Measurements from ENCODE around the gene DENND4B. TPM values are rescaled to one million over a fixed set of nuclear protein-coding genes. Genes with fewer than 3 reads are reported as not detected.
A peak's percentile ranks its signal among the peaks of the same experiment; 100 is the strongest.
"Not testable (repeated sequence)": the region's sequence is repeated elsewhere in the genome, so short reads cannot be mapped to it uniquely, and the experiment has no call there.

Gene DENND4B
- total RNA-seq, 4 donors from 2014 or later: 42.3 to 121 (median 50.3) TPM

- in situ Hi-C loops (cut with MboI; ENCODE audit: low pct_ligation_motif_present in 1 of 4, low pct_unique_long_range_greater_than_20kb in 1 of 4, low sequenced_read_pairs in 3 of 4) (loop anchor here in 1 of 4 donors (25.0 kb wide), 1 partner anchor 108 kb away; no protein-coding TSS in a partner anchor), intact Hi-C loops (cut with DNase I; ENCODE audit: low total_unique reads) (no loop called here)
- H3K36me3 ChIP-seq: no peaks in the 10 kb centered on the region
- peak overlapping the region in 3 of 4 donors; percentile 7 to 46 (median 16) for H3K27ac ChIP-seq
- DNase-seq: no peak
- H3K27me3 ChIP-seq: no peaks in the 10 kb centered on the region
- WGBS, 2 donors (ENCODE audit: low coverage in 1 of 2): 46 to 49% methylated on average over 2 to 4 of the region's 4 CpGs
- H3K9me3 ChIP-seq: no peaks in the 10 kb centered on the region
- H3K4me3 ChIP-seq: no peak overlapping the region
- H3K4me1 ChIP-seq: peaks cover 11 to 45% (median 30%) of the 10 kb centered on the region in 4 donors
- TF ChIP-seq EP300 (IDR thresholded peaks at IDR 0.05; ENCODE audit: low read depth): no peak
- TF ChIP-seq POLR2AphosphoS5 (IDR thresholded peaks at IDR 0.05): no peak
- TF ChIP-seq, protein P1, sequence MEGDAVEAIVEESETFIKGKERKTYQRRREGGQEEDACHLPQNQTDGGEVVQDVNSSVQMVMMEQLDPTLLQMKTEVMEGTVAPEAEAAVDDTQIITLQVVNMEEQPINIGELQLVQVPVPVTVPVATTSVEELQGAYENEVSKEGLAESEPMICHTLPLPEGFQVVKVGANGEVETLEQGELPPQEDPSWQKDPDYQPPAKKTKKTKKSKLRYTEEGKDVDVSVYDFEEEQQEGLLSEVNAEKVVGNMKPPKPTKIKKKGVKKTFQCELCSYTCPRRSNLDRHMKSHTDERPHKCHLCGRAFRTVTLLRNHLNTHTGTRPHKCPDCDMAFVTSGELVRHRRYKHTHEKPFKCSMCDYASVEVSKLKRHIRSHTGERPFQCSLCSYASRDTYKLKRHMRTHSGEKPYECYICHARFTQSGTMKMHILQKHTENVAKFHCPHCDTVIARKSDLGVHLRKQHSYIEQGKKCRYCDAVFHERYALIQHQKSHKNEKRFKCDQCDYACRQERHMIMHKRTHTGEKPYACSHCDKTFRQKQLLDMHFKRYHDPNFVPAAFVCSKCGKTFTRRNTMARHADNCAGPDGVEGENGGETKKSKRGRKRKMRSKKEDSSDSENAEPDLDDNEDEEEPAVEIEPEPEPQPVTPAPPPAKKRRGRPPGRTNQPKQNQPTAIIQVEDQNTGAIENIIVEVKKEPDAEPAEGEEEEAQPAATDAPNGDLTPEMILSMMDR (IDR thresholded peaks at IDR 0.05): peak in 1 of 5 experiments; percentile 13
- no peak for TF ChIP-seq POLR2A (IDR thresholded peaks at IDR 0.05)
Observed at GRCh38 chr1:153919876-153920852, 26.4 kb downstream of the DENND4B start.

DNA sequence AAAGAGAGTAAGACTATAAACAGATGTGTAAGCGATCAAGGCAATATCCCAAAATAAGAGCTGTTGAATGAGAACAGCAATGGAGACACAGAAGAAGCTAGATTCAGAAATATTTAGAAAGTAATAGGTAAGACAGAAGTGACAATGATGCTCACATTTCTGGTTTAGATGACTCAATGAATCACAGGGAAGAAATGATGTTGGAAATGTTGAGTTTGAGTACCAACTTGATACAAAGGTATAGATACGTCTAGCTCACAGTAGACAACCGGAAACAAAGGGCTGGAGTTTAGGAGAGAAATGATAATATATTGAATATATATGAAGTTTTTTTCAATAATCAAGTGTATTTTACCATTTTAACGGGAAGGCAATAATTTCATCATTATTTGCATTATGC lies 30.2 kb downstream of the DENND4B start:
- 81% methylated on average over 3 to 4 of the region's 4 CpGs for WGBS, 2 donors (ENCODE audit: low coverage in 1 of 2)
- in situ Hi-C loops (cut with MboI; ENCODE audit: low pct_ligation_motif_present in 1 of 4, low pct_unique_long_range_greater_than_20kb in 1 of 4, low sequenced_read_pairs in 3 of 4): loop anchor here in 1 of 4 donors (25.0 kb wide), 1 partner anchor 104 kb away; no protein-coding TSS in a partner anchor
- peaks cover 7 to 27% (median 17%) of the 10 kb centered on the region in 4 donors for H3K4me1 ChIP-seq

DNA sequence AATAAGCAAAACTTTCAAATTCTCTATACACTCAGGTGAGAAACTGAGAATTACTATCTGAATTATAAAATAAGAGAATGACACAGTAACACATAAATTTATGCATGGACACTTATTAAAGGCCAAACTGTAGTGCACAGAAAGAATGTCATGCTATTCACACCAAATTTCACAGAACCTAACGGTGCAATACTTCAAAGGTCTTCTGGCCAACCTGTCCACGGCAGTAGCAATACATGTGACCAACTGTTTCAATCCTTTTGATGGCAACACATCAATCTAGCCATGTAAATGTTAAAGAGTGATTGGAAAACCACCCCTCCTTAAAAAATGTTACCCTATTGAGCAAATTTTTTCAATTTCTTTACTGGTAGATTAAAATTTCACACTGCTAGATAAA lies 34.2 kb downstream of the DENND4B start:
- Histone ChIP-seq H3K9me3 (no peaks in the 10 kb centered on the region), H3K27ac (no peak overlapping the region), H3K4me1 (peaks cover 0 to 5% (median 0%) of the 10 kb centered on the region in 4 donors), H3K27me3 (no peaks in the 10 kb centered on the region), H3K36me3 (peaks cover 0 to 4% (median 0%) of the 10 kb centered on the region in 4 donors), H3K4me3 (no peak overlapping the region)
- TF ChIP-seq EP300 (IDR thresholded peaks at IDR 0.05; ENCODE audit: low read depth) (no peak), POLR2AphosphoS5 (IDR thresholded peaks at IDR 0.05) (no peak), POLR2A (IDR thresholded peaks at IDR 0.05) (no peak)
- TF ChIP-seq, protein P1 (IDR thresholded peaks at IDR 0.05): no peak
- no peak for DNase-seq
- in situ Hi-C loops (cut with MboI; ENCODE audit: low pct_ligation_motif_present in 1 of 4, low pct_unique_long_range_greater_than_20kb in 1 of 4, low sequenced_read_pairs in 3 of 4): loop anchor here in 1 of 4 donors (25.0 kb wide), 1 partner anchor 100 kb away; no protein-coding TSS in a partner anchor
- 75 to 85% methylated on average over 2 of the region's 2 CpGs for WGBS, 2 donors (ENCODE audit: low coverage in 1 of 2)
- intact Hi-C loops (cut with DNase I; ENCODE audit: low total_unique reads): no loop called here

More for the DNA sequence above, 30.2 kb downstream of the DENND4B start:
- DNase-seq: no peak
- Histone ChIP-seq H3K9me3 (no peaks in the 10 kb centered on the region), H3K27me3 (no peaks in the 10 kb centered on the region), H3K27ac (no peak overlapping the region), H3K36me3 (no peaks in the 10 kb centered on the region), H3K4me3 (no peak overlapping the region)
- TF ChIP-seq POLR2AphosphoS5 (IDR thresholded peaks at IDR 0.05) (no peak), EP300 (IDR thresholded peaks at IDR 0.05; ENCODE audit: low read depth) (no peak), POLR2A (IDR thresholded peaks at IDR 0.05) (no peak)
- TF ChIP-seq, protein P1 (IDR thresholded peaks at IDR 0.05): no peak
- intact Hi-C loops (cut with DNase I; ENCODE audit: low total_unique reads): no loop called here

- DNase-seq; H3K4me3 ChIP-seq; H3K36me3 ChIP-seq; H3K27me3 ChIP-seq; H3K9me3 ChIP-seq; H3K27ac ChIP-seq; H3K4me1 ChIP-seq; intact Hi-C loops (cut with DNase I; ENCODE audit: low total_unique reads): not testable (repeated sequence)
- WGBS, 2 donors (ENCODE audit: low coverage in 1 of 2): 73 to 84% methylated on average over 6 of the region's 6 CpGs
- in situ Hi-C loops (cut with MboI; ENCODE audit: low pct_ligation_motif_present in 1 of 4, low pct_unique_long_range_greater_than_20kb in 1 of 4, low sequenced_read_pairs in 3 of 4): loop anchor here in 1 of 4 donors (25.0 kb wide), 1 partner anchor 98 kb away; no protein-coding TSS in a partner anchor
Observed at GRCh38 chr1:153910560-153910959, 36.0 kb downstream of the DENND4B start.
